ENCODE data around the gene PHF13. TPM values are rescaled to one million over a fixed set of nuclear protein-coding genes. Genes with fewer than 3 reads are reported as not detected.

PHF13 gene
- total RNA-seq, 1 experiment from 2014 or later, result 37.8 TPM

DNA sequence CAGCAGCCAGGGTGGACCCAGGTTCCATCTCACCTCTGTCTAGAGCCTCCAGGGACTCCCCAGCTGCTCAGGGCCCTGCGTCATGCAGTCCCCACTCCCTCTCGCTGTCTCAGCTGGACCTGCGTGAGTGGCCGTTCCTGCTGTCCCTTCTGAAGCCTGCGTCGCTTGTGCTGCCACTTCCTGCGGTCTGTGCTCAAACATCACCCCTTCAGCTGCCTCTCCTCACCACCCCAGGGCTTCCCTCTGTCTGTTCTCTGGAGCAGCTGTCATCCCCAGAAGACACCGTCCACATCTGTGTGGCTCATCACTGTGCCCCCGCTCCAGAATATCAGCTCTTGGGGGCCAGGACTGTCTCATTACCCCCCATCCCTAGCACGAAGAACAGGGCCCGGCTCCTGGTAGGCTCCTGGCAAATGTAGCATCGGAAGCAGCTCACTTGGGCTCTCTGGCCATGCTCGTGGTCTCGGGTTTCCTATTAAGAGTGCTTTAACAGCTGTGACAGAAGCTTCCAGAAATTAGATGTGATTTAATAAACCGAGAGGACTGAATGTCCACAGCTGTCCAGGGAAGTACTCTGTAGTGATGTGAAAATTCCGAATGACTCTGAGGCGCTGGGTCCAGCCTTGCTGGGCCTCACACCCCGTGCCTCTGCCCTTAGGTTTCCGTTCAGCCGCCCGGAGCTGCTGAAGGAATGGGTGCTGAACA is 14.5 kb downstream of the PHF13 start:
- Histone ChIP-seq H3K27ac (ENCODE audit: low read depth, low read length, poor library complexity, severe bottlenecking) (no peak overlapping the region), H3K4me1 (ENCODE audit: insufficient read depth, low read length, poor library complexity, severe bottlenecking) (peaks cover 4% of the 10 kb centered on the region), H3K36me3 (ENCODE audit: insufficient read depth, low read length, poor library complexity, severe bottlenecking) (peaks cover 48% of the 10 kb centered on the region), H3K4me3 (ENCODE audit: low read depth, low read length, poor library complexity, severe bottlenecking) (no peak overlapping the region), H3K9me3 (ENCODE audit: low read depth, low read length, poor library complexity, severe bottlenecking) (no peaks in the 10 kb centered on the region), H3K27me3 (replicated peaks; ENCODE audit: insufficient read depth, low read depth, low read length, poor library complexity) (no peaks in the 10 kb centered on the region)
- ChIA-PET CTCF (no interaction called here), POLR2A (ENCODE audit: low non-redundant PET) (no interaction called here)
- DNase-seq (ENCODE audit: low spot score), result no peak
- TF ChIP-seq, protein P1, sequence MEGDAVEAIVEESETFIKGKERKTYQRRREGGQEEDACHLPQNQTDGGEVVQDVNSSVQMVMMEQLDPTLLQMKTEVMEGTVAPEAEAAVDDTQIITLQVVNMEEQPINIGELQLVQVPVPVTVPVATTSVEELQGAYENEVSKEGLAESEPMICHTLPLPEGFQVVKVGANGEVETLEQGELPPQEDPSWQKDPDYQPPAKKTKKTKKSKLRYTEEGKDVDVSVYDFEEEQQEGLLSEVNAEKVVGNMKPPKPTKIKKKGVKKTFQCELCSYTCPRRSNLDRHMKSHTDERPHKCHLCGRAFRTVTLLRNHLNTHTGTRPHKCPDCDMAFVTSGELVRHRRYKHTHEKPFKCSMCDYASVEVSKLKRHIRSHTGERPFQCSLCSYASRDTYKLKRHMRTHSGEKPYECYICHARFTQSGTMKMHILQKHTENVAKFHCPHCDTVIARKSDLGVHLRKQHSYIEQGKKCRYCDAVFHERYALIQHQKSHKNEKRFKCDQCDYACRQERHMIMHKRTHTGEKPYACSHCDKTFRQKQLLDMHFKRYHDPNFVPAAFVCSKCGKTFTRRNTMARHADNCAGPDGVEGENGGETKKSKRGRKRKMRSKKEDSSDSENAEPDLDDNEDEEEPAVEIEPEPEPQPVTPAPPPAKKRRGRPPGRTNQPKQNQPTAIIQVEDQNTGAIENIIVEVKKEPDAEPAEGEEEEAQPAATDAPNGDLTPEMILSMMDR (conservative IDR thresholded peaks at IDR 0.05; ENCODE audit: low read depth, low read length), result no peak
- no peak for TF ChIP-seq EZH2 (IDR thresholded peaks at IDR 0.05; ENCODE audit: borderline replicate concordance, low read depth, low read length, poor library complexity, severe bottlenecking)
- intact Hi-C loops (cut with micrococcal nuclease; ENCODE audit: unreplicated experiment), result no loop called here
- BruUV-seq (replicated peaks), result no TSS peak

DNA sequence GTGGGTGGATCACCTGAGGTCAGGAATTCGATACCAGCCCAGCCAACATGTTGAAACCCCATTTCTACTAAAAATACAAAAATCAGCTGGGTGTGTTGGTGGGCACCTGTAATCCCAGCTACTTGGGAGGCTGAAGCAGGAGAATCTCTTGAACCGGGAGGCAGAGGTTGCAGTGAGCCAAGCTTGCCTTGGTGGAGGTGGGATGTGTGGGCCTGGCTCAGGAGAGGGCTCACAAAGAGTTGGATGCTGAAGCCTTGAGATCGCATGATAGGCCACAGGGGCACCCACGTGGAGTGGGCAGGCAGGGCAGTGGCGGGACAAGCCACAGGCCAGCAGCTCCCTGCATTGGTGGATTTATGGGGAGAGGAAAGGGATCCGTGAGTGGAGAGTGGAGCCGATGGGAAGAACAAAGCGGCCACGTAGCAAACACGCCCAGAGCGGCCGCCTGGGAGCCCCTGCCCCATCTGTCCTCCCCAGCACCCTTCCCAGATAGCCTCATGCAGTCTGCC is 15.5 kb downstream of the PHF13 start:
- no peaks in the 10 kb centered on the region for H3K9me3 ChIP-seq (ENCODE audit: low read depth, low read length, poor library complexity, severe bottlenecking)
- H3K4me1 ChIP-seq (ENCODE audit: insufficient read depth, low read length, poor library complexity, severe bottlenecking), result peaks cover 4% of the 10 kb centered on the region
- CTCF ChIA-PET, result no interaction called here
- DNase-seq (ENCODE audit: low spot score), result no peak
- no TSS peak for BruUV-seq (replicated peaks)
- POLR2A ChIA-PET (ENCODE audit: low non-redundant PET), result no interaction called here
- no peak overlapping the region for H3K4me3 ChIP-seq (ENCODE audit: low read depth, low read length, poor library complexity, severe bottlenecking)
- intact Hi-C loops (cut with micrococcal nuclease; ENCODE audit: unreplicated experiment), result no loop called here
- peaks cover 51% of the 10 kb centered on the region for H3K36me3 ChIP-seq (ENCODE audit: insufficient read depth, low read length, poor library complexity, severe bottlenecking)
- no peak for TF ChIP-seq EZH2 (IDR thresholded peaks at IDR 0.05; ENCODE audit: borderline replicate concordance, low read depth, low read length, poor library complexity, severe bottlenecking)
- TF ChIP-seq, protein P1 (conservative IDR thresholded peaks at IDR 0.05; ENCODE audit: low read depth, low read length), result no peak
- H3K27ac ChIP-seq (ENCODE audit: low read depth, low read length, poor library complexity, severe bottlenecking), result no peak overlapping the region
- no peaks in the 10 kb centered on the region for H3K27me3 ChIP-seq (replicated peaks; ENCODE audit: insufficient read depth, low read depth, low read length, poor library complexity)

DNA sequence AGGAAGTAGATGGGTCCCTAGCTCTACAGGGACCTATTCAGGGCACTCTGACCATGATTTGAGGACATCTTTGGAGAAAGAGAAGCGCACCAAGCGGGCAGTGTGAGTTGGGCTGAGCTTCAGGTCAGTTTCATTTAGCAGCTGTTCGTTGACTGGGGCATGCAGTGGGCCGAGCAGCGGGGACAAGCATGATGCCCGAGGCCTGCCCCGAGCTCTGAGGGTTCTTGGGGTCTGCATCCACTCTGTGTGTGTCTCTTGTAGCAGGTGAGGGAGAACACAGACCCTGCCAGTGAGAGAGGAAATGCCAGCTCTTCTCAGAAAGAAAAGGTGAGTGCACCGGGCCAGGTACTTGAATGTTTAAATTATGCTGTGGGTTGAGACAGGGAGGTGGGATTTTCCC is 16.5 kb downstream of the PHF13 start:
- Histone ChIP-seq H3K27ac (ENCODE audit: low read depth, low read length, poor library complexity, severe bottlenecking) (no peak overlapping the region), H3K27me3 (replicated peaks; ENCODE audit: insufficient read depth, low read depth, low read length, poor library complexity) (no peaks in the 10 kb centered on the region), H3K4me1 (ENCODE audit: insufficient read depth, low read length, poor library complexity, severe bottlenecking) (no peaks in the 10 kb centered on the region), H3K9me3 (ENCODE audit: low read depth, low read length, poor library complexity, severe bottlenecking) (no peaks in the 10 kb centered on the region), H3K36me3 (ENCODE audit: insufficient read depth, low read length, poor library complexity, severe bottlenecking) (peaks cover 61% of the 10 kb centered on the region), H3K4me3 (ENCODE audit: low read depth, low read length, poor library complexity, severe bottlenecking) (no peak overlapping the region)
- POLR2A ChIA-PET (ENCODE audit: low non-redundant PET), result no interaction called here
- DNase-seq (ENCODE audit: low spot score), result no peak
- intact Hi-C loops (cut with micrococcal nuclease; ENCODE audit: unreplicated experiment), result no loop called here
- BruUV-seq (replicated peaks), result no TSS peak
- CTCF ChIA-PET, result no interaction called here
- TF ChIP-seq EZH2 (IDR thresholded peaks at IDR 0.05; ENCODE audit: borderline replicate concordance, low read depth, low read length, poor library complexity, severe bottlenecking), result no peak
- TF ChIP-seq, protein P1 (conservative IDR thresholded peaks at IDR 0.05; ENCODE audit: low read depth, low read length), result no peak

All from A673 (cell line).